IMR-90 (cell line): ENCODE measurements around the gene CREB1. TPM values are rescaled to one million over a fixed set of nuclear protein-coding genes. Genes with fewer than 3 reads are reported as not detected.

ENCODE experiments used
- ATAC-seq: fragments of 200-7000 bp; cut with Tn5 transposase; 2 replicates; pipeline ENCODE4 v1.9.1; 2020; ENCODE audit warnings: low read depth, mild to moderate bottlenecking, moderate library complexity
- BruUV-seq: library from RNA; stranded (reverse); fragments of 400-500 nt; replicated peaks from 2 replicates; lab custom pipeline; 2021; lab: Mats Ljungman, UMichigan
- CTCF ChIA-PET: fragments of 300-600 bp; formaldehyde crosslinking; extraction: SDS; loops from one replicate; lab custom pipeline; 2021; ENCODE audit warnings: antibody characterized with exemption; lab: Yijun Ruan, JAX
- POLR2A ChIA-PET: fragments of 300-600 bp; sonication (Branson Sonifier 250); formaldehyde crosslinking; loops from one replicate; lab custom pipeline; 2022; ENCODE audit warnings: antibody characterized with exemption; ENCODE audit not compliant: unreplicated experiment; lab: Charles Lee
- DNase-seq: peaks from one replicate; pipeline ENCODE4 v3.0.0; 2013
- H2AFZ ChIP-seq: replicated peaks from 2 replicates; pipeline ENCODE3; 2013; ENCODE audit warnings: low read length, mild to moderate bottlenecking; ENCODE audit not compliant: poor library complexity
- H2AK5ac ChIP-seq: 2 replicates; pipeline ENCODE4 v1.6.1; 2013; ENCODE audit warnings: low read depth, low read length, inconsistent platforms
- H2AK9ac ChIP-seq: replicated peaks from 2 replicates; pipeline ENCODE3; 2013; ENCODE audit warnings: mild to moderate bottlenecking, low read depth, low read length, moderate library complexity; ENCODE audit not compliant: poor library complexity
- H2BK120ac ChIP-seq: 2 replicates; pipeline ENCODE4 v1.6.1; 2013; ENCODE audit warnings: low read depth, low read length, inconsistent platforms
- H2BK15ac ChIP-seq: 3 replicates; pipeline ENCODE4 v1.6.1; 2013; ENCODE audit warnings: low read depth, low read length, inconsistent platforms
- H2BK20ac ChIP-seq: 2 replicates; pipeline ENCODE4 v1.6.1; 2013; ENCODE audit warnings: low read depth, mild to moderate bottlenecking, inconsistent platforms, low read length, moderate library complexity
- H2BK5ac ChIP-seq: 2 replicates; pipeline ENCODE4 v1.6.1; 2013; ENCODE audit warnings: mild to moderate bottlenecking, low read depth, low read length, inconsistent platforms; ENCODE audit not compliant: poor library complexity, severe bottlenecking
- H3K14ac ChIP-seq: replicated peaks from 2 replicates; pipeline ENCODE4 v1.6.1; 2013; ENCODE audit warnings: low read depth, low read length, inconsistent platforms
- H3K18ac ChIP-seq: 2 replicates; pipeline ENCODE4 v1.6.1; 2013; ENCODE audit warnings: low read depth, low read length, control low read depth
- H3K23ac ChIP-seq: 2 replicates; pipeline ENCODE4 v1.6.1; 2013; ENCODE audit warnings: low read depth, low read length, inconsistent platforms
- H3K27ac ChIP-seq: 2 replicates; pipeline ENCODE4 v1.5.1; 2013; ENCODE audit warnings: mild to moderate bottlenecking, control low read depth, low read length; ENCODE audit not compliant: insufficient read depth
- H3K27me3 ChIP-seq: 2 replicates; pipeline ENCODE4 v1.6.1; 2013; ENCODE audit warnings: low read length; ENCODE audit not compliant: control insufficient read depth, insufficient read depth
- H3K36me3 ChIP-seq: 2 replicates; pipeline ENCODE4 v1.6.1; 2013; ENCODE audit warnings: low read length, mixed read lengths; ENCODE audit not compliant: control insufficient read depth, insufficient read depth
- H3K4ac ChIP-seq: 2 replicates; pipeline ENCODE4 v1.6.1; 2013; ENCODE audit warnings: low read depth, low read length, inconsistent platforms
- H3K4me1 ChIP-seq: 2 replicates; pipeline ENCODE4 v1.6.1; 2013; ENCODE audit warnings: low read length, mixed read lengths; ENCODE audit not compliant: control insufficient read depth, insufficient read depth
- H3K4me2 ChIP-seq: 2 replicates; pipeline ENCODE4 v1.6.1; 2013; ENCODE audit warnings: low read depth, mild to moderate bottlenecking, control low read depth, low read length, moderate library complexity
- H3K4me3 ChIP-seq: 2 replicates; pipeline ENCODE4 v1.5.1; 2013; ENCODE audit warnings: low read depth, mild to moderate bottlenecking, control low read depth, low read length, moderate library complexity; ENCODE audit not compliant: insufficient read depth
- H3K56ac ChIP-seq: 2 replicates; pipeline ENCODE4 v1.6.1; 2013; ENCODE audit warnings: low read length, inconsistent platforms; ENCODE audit not compliant: insufficient read depth; ENCODE audit errors: extremely low read depth
- H3K79me1 ChIP-seq, 2 experiments: 2 replicates each; pipeline ENCODE4 v1.6.1; 2013; ENCODE audit warnings: low read length in 2 of 2, inconsistent platforms in 1 of 2, low read depth in 1 of 2
- H3K9ac ChIP-seq: 2 replicates; pipeline ENCODE4 v1.6.1; 2013; ENCODE audit warnings: low read depth, low read length, control low read depth
- H3K9me1 ChIP-seq: 2 replicates; pipeline ENCODE4 v1.6.1; 2013; ENCODE audit warnings: low read length, inconsistent platforms; ENCODE audit not compliant: insufficient read depth
- H3K9me3 ChIP-seq: 2 replicates; pipeline ENCODE4 v1.6.1; 2013; ENCODE audit warnings: low read length; ENCODE audit not compliant: control insufficient read depth, insufficient read depth
- H4K20me1 ChIP-seq: 2 replicates; pipeline ENCODE4 v1.6.1; 2013; ENCODE audit warnings: low read length, inconsistent platforms; ENCODE audit not compliant: insufficient read depth
- H4K5ac ChIP-seq: 2 replicates; pipeline ENCODE4 v1.6.1; 2013; ENCODE audit warnings: mild to moderate bottlenecking, low read depth, low read length, control low read depth
- H4K8ac ChIP-seq, 2 experiments: 2 replicates each; pipeline ENCODE4 v1.6.1; 2013; ENCODE audit warnings: low read depth in 2 of 2, low read length in 2 of 2, control low read depth in 1 of 2, inconsistent platforms in 1 of 2
- H4K91ac ChIP-seq: 2 replicates; pipeline ENCODE4 v1.6.1; 2013; ENCODE audit warnings: low read depth, low read length, inconsistent platforms; ENCODE audit not compliant: insufficient read depth
- BHLHE40 ChIP-seq: fragments of 150-350 bp; IDR thresholded peaks from 2 replicates; pipeline ENCODE4 v1.6.1; 2016; ENCODE audit warnings: mild to moderate bottlenecking, low read depth, low read length
- CEBPB ChIP-seq: IDR thresholded peaks from 2 replicates; pipeline ENCODE4 v1.6.1; 2012; ENCODE audit warnings: low read depth, low read length, improper control_type of control experiment
- CHD1 ChIP-seq: IDR thresholded peaks from 2 replicates; pipeline ENCODE4 v1.6.1; 2012; ENCODE audit warnings: low read depth, low read length, improper control_type of control experiment
- MAFK ChIP-seq: IDR thresholded peaks from 2 replicates; pipeline ENCODE4 v1.6.1; 2012; ENCODE audit warnings: low read depth, low read length, improper control_type of control experiment
- MXI1 ChIP-seq: IDR thresholded peaks from 2 replicates; pipeline ENCODE4 v1.6.1; 2012; ENCODE audit warnings: low read depth, mild to moderate bottlenecking, low read length, moderate library complexity, borderline replicate concordance
- POLR2A ChIP-seq: IDR thresholded peaks from 2 replicates; pipeline ENCODE4 v1.6.1; 2012; ENCODE audit warnings: mild to moderate bottlenecking, low read depth, low read length
- RAD21 ChIP-seq: IDR thresholded peaks from 2 replicates; pipeline ENCODE4 v1.6.1; 2012; ENCODE audit warnings: low read length, improper control_type of control experiment
- RCOR1 ChIP-seq: IDR thresholded peaks from 2 replicates; pipeline ENCODE4 v1.6.1; 2012; ENCODE audit warnings: mild to moderate bottlenecking, low read length, improper control_type of control experiment; ENCODE audit not compliant: insufficient replicate concordance
- RFX5 ChIP-seq: IDR thresholded peaks from 2 replicates; pipeline ENCODE4 v1.8.0; 2012; ENCODE audit warnings: low read depth, mild to moderate bottlenecking, low read length, moderate library complexity
- SMC3 ChIP-seq: fragments of 150-350 bp; IDR thresholded peaks from 2 replicates; pipeline ENCODE4 v1.6.1; 2016; ENCODE audit warnings: low read depth, mild to moderate bottlenecking, antibody characterized with exemption, low read length, moderate library complexity
- WGBS, 2 experiments: methylation state at CpG; one replicate each; pipeline versions ENCODE4 v1.1.5 to v1.1.7; 2013; ENCODE audit warnings: missing lambda C conversion rate in 2 of 2; ENCODE audit not compliant: insufficient read length in 1 of 2; ENCODE audit errors: extremely low coverage in 2 of 2; 5-methylcytosine and 5-hydroxymethylcytosine counted together
- dilution Hi-C: fragments of 300-500 bp; cut with HindIII; formaldehyde crosslinking; loops from one replicate; pipeline ENCODE4 v1.14.3; 2018; ENCODE audit warnings: low sequenced_read_pairs; ENCODE audit not compliant: unreplicated experiment
- in situ Hi-C: fragments of 300-500 bp; cut with MboI; formaldehyde crosslinking; loops from 3 replicates; pipeline ENCODE4 v1.14.3; 2019; ENCODE audit warnings: low sequenced_read_pairs, inconsistent platforms, mixed read lengths
- intact Hi-C: fragments of 100-400 bp; cut with micrococcal nuclease; formaldehyde crosslinking; loops from 2 replicates; pipeline ENCODE4 v1.10.0; 2022
- polyA plus RNA-seq, 3 experiments: library from polyadenylated mRNA; depleted of rRNA; stranded (reverse); fragments of >200 nt; gene quantifications; 2 replicates each; pipeline ENCODE4 v1.2.3, GENCODE V29; 2012; ENCODE audit warnings: low replicate concordance in 1 of 3
- total RNA-seq: library from RNA; depleted of rRNA; stranded (reverse); fragments of >200 nt; gene quantifications from 2 replicates; pipeline ENCODE4 v1.2.3, GENCODE V29; 2012
- TF ChIP-seq, protein P1 (sequence below): conservative IDR thresholded peaks from 2 replicates; pipeline ENCODE4 v1.5.1; 2012; ENCODE audit warnings: mild to moderate bottlenecking, low read depth, low read length, improper control_type of control experiment

CREB1 gene
- total and polyA plus RNA-seq, 2 of the 4 experiments (the other 2 are of a cell fraction): 22.4 to 94.5 TPM

DNA sequence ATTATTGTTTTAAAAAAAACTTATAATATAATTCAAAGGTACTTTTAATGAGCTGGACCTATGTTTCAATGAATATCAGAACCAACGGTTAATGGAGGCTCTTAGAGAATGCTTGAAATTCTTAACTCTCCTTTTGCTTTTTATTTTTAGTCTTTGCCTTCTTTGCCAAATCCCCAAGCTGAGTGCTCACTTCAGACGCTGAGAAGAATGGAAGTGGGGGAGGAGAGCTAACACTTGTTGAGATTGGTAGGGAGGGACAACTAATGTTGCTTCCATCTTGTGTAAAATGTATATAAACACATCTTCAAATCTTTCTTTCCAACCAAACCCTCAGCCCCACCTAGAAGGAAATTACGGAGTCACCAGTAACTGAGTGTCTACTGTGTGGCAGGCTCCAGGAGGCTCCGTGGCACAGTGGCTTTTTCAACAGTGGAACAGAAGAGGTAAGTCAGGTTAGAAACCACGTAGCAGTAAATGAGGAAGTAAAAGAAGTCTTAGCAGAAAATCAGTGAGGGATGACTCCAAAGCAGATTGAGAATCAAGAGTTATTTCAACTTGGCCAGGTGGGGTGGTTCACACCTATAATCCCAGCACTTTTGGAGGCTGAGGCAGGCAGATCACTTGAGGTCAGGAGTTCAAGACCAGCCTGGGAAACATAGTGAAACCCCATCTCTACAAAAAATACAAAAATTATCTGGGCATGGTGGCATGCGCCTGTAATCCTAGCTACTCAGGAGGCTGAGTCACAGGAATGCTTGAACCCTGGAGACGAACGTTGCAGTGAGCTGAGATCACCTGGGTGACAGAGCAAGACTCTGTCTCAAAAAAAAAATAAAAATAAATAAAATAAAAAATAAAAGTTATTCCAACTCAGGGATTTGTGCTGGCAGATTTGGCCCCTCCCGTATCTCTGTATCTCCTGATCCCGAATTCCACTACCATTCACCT lies 45.0 kb upstream of the CREB1 start (continued):
- TF ChIP-seq MAFK: no peak

DNA sequence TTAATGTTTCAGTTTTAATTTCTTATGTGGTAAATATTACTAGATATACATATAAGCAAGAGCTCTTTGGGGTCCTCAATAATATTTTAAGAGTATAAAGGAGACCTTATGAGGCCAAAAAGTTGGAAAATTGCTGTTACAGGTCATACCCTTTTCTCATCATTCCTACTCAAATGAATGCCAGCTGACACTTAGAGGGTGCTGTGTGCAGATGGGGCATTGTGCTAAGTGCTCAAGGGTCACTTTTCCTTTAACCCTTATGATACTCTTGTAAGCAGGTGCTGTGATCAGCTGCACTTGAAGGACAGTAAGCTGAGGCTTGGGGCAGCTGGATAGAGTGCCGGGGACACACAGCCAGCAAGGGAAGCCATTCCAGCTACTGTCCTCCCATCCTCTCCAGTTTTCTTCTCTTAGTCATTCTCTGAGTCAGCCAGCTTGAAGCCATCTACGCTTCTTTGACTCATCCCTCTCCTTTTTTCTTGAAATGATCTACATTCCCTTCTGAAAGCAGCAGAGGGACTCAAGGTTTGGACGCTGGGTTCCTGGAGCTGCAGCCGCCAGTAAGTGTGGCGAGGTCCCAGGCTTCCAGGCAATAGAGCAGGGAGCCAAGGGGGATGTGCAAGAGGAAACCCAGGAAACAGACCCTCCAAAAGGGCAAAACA lies 42.0 kb upstream of the CREB1 start:
- in situ Hi-C loops: loop anchor here (25.0 kb wide), 1 partner anchor 575 kb away; no protein-coding TSS in a partner anchor
- Histone ChIP-seq H2BK20ac (peak overlapping the region; percentile 76), H2BK5ac (peak overlapping the region; percentile 52), H3K18ac (peak overlapping the region; percentile 16; the same call in 1 of the 2 replicates), H3K4me3 (no peak overlapping the region), H3K9me3 (no peaks in the 10 kb centered on the region), H3K79me1 (no peaks in the 10 kb centered on the region; a peak in 1 of 4 replicates), H3K4ac (peak overlapping the region; percentile 39), H2AK9ac (no peak overlapping the region), H2AFZ (peak overlapping the region; percentile 82), H2AK5ac (peak overlapping the region; percentile 20; the same call in 1 of the 2 replicates), H2BK120ac (peak overlapping the region; percentile 66), H3K27me3 (no peaks in the 10 kb centered on the region), H3K14ac (no peak overlapping the region), H4K5ac (peak overlapping the region; percentile 13; the same call in 1 of the 2 replicates), H3K4me2 (peak overlapping the region; percentile 27; the same call in 1 of the 2 replicates), H3K27ac (peak overlapping the region; percentile 33; the same call in 1 of the 2 replicates), H3K4me1 (peaks cover 10% of the 10 kb centered on the region), H3K56ac (no peak overlapping the region), H4K91ac (peak overlapping the region; percentile 27), H3K23ac (no peak overlapping the region), H4K8ac (peak overlapping the region in 1 of 2 experiments; percentile 54; a peak in 2 of 4 replicates), H3K9me1 (peaks cover 11% of the 10 kb centered on the region), H2BK15ac (0 out of 3 replicates have a peak overlapping the region, but pooled peaks have one; percentile 24), H3K36me3 (no peaks in the 10 kb centered on the region), H3K9ac (no peak overlapping the region), H4K20me1 (no peaks in the 10 kb centered on the region)
- DNase-seq (peak; percentile 95), ATAC-seq (peak; percentile 93)
- WGBS, 2 experiments: no CpG with 5 or more reads among the region's 5 CpGs
- BruUV-seq: no TSS peak
- dilution Hi-C loops: no loop called here
- intact Hi-C loops: loop anchor here (1.0 to 10.0 kb wide), 5 partner anchors 43 to 587 kb away; partner anchors contain the start of gene METTL21A
- ChIA-PET CTCF (interaction anchor here (0.7 to 1.1 kb wide), 5 partner anchors 9 to 239 kb away, joined by 3 to 5 read pairs (median 4); no protein-coding TSS in a partner anchor), POLR2A (no interaction called here)
- TF ChIP-seq CEBPB (no peak), CHD1 (no peak), BHLHE40 (peak; percentile 45; the same call in 1 of the 2 replicates), MXI1 (no peak), SMC3 (peak; percentile 67), MAFK (no peak), RFX5 (no peak), RCOR1 (peak; percentile 89), POLR2A (0 out of 2 replicates have a peak, but pooled peaks have one; percentile 26), RAD21 (peak; percentile 76)
- TF ChIP-seq, protein P1, sequence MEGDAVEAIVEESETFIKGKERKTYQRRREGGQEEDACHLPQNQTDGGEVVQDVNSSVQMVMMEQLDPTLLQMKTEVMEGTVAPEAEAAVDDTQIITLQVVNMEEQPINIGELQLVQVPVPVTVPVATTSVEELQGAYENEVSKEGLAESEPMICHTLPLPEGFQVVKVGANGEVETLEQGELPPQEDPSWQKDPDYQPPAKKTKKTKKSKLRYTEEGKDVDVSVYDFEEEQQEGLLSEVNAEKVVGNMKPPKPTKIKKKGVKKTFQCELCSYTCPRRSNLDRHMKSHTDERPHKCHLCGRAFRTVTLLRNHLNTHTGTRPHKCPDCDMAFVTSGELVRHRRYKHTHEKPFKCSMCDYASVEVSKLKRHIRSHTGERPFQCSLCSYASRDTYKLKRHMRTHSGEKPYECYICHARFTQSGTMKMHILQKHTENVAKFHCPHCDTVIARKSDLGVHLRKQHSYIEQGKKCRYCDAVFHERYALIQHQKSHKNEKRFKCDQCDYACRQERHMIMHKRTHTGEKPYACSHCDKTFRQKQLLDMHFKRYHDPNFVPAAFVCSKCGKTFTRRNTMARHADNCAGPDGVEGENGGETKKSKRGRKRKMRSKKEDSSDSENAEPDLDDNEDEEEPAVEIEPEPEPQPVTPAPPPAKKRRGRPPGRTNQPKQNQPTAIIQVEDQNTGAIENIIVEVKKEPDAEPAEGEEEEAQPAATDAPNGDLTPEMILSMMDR: peak; percentile 66
